ENCODE measurements around the gene ZBP1.

ZBP1 gene

DNA sequence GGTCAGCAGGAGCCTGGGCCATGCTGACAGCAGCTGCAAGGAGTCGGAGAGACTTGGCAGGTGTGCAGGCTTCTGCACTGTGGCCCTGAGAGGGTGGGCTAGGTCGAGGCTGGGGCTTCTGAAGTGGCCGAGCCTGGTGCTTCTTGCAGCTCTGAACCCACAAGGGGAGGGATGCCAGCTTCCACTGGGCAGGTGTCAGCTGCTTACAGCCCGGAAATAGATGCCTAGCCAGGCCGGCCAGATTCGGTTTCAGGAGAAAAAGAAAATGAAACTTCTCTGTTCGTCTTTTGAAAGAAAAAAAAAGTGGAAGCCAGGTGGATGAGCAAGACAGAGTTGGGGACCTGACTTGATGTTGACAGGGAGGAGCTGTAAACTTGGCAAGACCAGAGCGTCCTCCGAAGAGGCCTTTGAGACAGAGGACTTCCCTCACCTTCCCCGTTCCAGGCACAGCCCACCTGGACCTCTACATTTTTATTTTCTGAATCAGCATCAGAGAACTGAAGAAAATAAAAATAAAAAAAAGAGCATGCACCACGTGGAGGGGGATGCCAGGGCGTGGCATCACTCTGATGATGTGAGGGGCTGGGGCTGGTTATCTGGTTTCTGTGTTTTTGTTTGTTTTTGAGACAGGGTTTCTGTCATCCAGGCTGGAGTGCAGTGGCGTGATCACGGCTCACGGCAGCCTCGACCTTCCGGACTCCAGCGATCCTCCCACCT is at the start of gene ZBP1:
Gene ZBP1, minus strand, starts transcription at position 153 of the 717 bp plus-strand sequence. Its CDS starts 131 bp downstream, at position 22.
- peak; percentile 64 for DNase-seq

GRCh38 chr20:57669632-57670031 is 49.4 kb upstream of the ZBP1 start:
- DNase-seq, result no peak

GRCh38 chr20:57667924-57668782 is 47.9 kb upstream of the ZBP1 start:
- DNase-seq, result no peak

- DNase-seq, result no peak
Measured at GRCh38 chr20:57667388-57667787, 47.2 kb upstream of the ZBP1 start.

- DNase-seq, result no peak
Measured at GRCh38 chr20:57666834-57667157, 46.6 kb upstream of the ZBP1 start.

DNA sequence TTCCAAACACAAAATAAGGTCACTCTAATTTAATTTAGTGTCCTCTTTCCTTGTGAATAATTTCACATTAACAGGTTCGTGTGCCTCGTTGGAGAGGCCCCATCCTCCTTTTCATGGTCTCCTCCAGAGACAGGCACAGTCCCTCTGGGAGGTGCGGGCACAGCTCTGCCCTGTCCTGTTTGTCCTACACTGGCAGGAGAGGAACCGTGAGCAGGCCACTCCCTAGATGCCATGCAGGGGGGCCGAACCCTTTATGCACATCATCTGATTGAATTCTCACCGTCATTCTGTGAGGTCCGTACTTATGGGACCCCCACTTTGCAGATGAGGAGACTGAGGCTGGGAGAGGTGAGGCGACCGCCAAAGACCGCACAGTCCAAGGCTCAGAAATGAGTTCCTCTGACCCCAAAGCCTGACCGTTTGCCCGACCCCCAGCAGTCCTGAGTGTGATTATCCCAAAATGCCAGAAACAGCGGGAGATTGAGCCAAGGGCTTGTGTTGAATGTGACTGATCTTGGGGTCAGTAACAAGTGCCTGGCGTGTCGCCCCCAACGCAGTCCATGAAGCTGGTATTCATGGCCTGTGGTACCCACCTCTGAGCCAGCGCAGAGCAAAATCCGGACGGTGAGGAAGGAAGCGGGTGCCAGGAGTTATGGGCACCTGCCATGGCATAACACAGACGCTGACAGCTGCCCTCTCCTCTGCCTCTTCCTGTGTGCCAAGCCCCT is 46.0 kb upstream of the ZBP1 start:
- no peak for DNase-seq

- no peak for DNase-seq
Measured at GRCh38 chr20:57665589-57665971, 45.4 kb upstream of the ZBP1 start.

DNA sequence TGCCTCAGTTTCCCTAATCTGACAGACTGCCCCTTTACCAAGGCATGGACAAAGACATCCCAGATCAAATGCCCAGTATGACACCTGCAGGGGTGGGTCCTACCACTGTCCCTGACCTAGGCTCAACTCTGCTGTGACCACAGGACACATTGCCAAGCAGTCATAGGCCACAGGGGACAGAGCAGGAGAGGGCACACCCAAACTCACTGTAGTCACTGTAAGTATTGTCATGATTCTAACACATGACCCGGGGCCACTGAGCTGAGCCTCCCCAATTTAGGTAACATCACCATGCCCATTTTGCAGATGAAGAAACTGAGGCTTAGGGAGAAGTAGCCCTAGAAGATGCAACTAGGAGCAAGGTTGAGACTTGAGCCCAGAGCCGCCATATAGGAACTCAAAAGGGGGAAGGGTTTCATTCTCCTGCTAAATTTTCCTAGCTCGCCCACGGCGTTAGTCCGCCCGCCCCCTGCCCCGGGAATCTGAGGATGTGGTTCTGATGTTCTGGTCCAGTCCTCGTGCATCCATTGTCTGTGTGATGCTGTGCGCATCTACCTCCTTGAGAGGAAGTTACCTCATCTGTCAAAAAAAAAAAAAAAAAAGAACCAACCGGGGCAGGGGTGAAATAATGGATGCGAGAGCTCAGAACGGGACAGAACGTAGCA is 44.8 kb upstream of the ZBP1 start:
- no peak for DNase-seq

- DNase-seq, result no peak
Measured at GRCh38 chr20:57664476-57664875, 44.2 kb upstream of the ZBP1 start.

DNA sequence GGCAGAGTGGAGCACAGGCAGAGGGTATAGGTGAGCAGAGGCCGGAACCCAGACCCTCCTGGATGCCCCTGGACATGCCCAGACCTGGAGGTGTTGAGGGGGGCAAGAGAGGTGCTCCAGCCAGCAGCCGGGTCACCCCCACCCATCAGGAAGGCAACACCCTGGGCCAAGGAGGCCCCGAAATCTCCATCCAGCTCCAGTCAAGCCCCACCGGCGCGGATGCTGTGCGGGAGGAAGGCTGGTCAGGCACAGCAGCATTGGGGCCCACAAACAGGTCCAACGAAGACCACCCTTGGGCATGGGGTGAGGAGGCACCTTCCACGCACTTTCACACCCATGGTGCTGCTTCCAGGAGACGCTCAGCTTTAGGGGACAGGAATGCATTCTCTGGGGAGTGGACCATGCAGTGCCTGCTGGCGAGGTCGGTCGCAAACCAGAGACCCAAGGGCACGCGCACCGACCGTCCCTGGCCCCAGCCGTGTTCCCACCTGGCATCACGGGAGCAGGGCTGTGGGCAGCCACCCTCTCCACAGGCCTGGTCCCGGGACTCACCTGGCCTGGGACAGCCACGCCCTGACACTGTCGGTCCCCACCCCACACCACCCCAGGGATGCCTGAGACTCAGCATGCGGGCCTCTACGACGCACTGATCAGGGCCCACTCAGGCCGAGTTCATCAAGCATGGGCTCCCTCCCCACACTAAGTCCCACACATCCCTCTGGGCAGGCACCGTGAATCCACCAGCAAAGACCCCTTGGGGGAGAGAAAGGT is 43.6 kb upstream of the ZBP1 start:
- no peak for DNase-seq

GRCh38 chr20:57663241-57663640 is 43.0 kb upstream of the ZBP1 start:
- DNase-seq, result no peak

GRCh38 chr20:57662456-57663240 is 42.4 kb upstream of the ZBP1 start:
- DNase-seq, result no peak

DNA sequence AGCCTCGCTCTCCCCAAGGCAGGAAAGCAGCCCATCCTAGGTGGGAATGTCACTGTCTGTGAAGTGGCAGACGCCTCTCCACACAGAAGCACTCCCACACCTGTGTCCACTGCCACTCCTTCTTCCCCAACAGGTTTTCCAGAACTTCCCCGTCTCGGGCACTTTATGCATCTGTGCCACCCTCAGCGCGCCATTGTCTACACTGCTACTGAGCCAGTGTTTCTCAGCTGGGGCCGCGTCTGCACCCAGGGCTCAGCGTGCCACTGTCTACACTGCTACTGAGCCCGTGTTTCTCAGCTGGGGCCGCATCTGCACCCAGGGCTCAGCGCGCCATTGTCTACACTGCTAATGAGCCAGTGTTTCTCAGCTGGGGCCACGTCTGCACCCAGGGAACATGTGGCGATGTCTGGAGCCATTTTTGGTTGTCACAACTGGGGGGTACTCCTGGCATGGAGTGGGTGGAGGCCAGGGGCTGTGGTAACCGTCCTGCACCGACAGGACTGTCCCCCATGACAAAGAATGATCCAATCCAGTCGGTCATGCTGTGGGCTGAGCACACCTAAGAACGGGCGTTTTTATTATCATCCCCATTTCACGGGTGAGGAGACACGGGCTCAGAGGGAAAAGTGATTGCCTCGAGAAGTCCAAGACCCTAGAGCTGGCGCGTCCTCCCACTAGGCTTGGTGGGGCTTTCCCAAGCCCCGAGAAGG is 41.7 kb upstream of the ZBP1 start:
- DNase-seq, result no peak

DNA sequence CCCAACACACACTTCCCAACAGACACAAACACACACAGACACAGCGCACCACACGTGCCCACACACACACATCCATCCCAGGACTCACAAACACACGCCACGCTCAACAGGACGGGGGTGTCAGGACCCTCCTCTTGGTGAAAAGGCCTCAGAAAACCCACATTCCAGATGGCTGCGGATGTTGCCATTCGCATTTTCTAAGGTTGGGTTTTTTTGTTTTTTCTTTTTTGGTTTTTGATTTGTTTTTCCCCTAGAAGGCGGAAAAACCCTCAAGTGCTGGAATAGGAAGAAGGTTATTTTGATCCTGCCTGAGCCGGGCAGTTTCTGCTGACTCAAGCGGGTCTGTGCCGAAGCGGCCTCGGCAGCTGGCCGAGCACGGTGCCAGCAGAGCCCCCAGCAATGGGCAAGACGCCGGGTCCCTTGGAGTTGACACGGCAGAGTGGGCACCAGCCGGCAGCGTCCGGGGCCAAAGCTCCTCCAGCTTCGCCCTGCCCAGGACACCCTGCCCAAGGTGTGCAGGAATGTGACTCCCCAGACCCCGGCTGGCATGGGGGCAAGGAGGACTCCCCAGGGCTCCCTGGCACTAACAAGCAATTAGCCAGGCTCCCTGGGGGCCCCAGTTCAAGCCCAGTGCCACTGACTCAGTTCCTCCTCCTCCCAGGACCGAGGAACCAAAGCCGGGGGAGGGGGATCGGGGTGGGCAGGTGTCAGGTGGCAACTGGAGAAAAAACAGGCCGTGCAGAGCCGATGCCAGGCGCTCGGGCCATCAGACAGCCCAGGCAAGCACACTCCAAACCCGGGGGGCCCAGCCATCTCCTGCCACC is 40.9 kb upstream of the ZBP1 start:
- no peak for DNase-seq

DNA sequence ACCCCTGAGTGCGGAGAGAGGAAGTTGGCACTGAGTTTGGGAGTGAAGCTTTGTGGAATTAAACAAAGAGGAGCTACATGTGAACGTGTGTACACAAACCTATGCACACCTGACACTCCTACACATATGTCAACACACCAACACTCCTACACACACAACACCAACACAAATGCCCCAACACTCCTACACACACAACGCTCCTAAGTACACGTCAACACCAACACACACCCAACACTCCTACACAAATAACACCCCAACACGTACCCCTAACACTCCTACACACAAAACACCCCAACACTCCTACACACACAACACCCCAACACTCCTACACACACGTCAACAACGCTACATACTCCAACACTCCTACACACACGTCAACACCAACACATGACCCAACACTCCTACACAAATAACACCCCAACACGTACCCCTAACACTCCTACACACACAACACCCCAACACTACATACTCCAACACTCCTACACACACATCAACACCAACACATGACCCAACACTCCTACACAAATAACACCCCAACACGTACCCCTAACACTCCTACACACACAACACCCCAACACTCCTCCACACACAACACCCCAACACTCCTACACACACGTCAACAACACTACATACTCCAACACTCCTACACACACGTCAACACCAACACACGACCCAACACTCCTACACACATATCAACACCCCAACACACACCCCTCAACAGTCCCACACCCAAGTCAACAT is 40.1 kb upstream of the ZBP1 start:
- DNase-seq, result no peak

- DNase-seq, result no peak
Measured at GRCh38 chr20:57659517-57660180, 39.4 kb upstream of the ZBP1 start.

DNA sequence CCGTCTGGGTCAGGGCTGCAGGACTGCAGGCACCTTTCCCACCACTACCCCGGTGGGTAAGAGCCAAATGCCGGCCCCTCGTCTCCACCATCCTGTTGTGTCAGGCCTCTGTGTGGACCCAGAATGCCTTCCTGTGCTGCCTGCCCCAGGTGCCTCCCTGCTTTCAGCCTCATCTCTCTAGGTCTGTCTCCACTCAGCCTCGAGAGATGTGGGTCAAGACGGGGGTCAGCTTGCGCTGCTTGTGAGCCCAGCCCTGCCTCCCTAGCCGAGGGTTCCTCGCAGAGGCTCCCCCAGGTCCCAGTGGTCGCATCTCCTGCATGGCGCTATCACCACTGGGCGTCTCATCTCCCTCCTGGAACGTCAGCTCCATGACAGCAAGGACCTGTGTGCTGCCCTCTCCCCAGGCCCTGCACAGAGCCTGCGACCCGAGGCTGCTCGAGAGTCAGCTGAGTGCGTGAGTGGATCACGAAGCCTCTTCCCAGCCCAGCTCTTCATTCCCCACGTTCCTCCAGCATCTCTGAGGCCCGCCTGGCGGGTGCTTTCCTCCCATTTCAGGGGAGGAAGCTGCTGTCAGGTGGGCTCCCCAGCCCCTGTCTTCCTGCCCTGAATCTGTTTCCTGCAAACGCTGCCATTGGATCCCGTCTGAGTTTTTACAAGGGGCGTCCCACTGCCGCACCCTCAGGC is 38.7 kb upstream of the ZBP1 start:
- no peak for DNase-seq

DNA sequence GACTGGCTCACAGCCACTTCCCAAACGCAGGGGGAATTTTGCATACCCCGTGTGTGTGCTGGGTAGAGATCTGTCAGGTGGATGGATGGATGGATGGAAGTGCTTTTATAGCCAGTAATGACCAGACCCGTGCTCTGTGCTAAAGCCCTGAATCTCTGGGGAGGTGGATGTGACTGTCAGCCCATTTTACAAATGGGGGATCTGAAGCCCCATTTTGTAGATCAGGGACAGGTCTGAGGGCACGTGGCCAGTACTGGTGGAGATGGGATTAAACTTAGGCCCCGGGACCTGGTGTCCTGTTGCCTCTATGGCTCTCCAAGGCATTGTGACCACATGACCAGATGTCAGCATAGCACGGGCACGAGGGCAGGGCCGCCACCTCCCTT is 38.2 kb upstream of the ZBP1 start:
- DNase-seq, result no peak
